ENCODE measurements around the gene CCNB2. TPM values are rescaled to one million over a fixed set of nuclear protein-coding genes. Genes with fewer than 3 reads are reported as not detected.

The CCNB2 gene
- total RNA-seq, 1 donor: 8.0 TPM

DNA sequence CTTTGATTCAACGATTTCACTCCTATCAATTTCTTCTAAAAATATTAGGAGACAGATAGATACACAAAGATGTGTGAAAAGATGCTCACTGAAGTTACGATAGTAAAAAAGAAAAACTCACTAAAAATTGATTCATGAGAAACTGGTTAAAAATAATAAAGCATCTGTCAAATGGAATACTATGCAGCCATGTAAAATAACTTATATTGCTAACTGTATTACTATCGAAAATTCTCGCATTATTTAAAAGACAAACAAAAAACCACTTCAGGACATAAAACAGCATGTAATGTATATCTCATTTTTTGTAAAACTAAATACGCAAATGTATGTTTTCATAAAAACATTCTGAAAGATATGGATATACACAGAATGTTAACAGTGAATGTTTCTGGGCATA, 68.2 kb downstream of the CCNB2 start:
- TF ChIP-seq, protein P1, sequence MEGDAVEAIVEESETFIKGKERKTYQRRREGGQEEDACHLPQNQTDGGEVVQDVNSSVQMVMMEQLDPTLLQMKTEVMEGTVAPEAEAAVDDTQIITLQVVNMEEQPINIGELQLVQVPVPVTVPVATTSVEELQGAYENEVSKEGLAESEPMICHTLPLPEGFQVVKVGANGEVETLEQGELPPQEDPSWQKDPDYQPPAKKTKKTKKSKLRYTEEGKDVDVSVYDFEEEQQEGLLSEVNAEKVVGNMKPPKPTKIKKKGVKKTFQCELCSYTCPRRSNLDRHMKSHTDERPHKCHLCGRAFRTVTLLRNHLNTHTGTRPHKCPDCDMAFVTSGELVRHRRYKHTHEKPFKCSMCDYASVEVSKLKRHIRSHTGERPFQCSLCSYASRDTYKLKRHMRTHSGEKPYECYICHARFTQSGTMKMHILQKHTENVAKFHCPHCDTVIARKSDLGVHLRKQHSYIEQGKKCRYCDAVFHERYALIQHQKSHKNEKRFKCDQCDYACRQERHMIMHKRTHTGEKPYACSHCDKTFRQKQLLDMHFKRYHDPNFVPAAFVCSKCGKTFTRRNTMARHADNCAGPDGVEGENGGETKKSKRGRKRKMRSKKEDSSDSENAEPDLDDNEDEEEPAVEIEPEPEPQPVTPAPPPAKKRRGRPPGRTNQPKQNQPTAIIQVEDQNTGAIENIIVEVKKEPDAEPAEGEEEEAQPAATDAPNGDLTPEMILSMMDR (IDR thresholded peaks at IDR 0.05; ENCODE audit: extremely low read depth, low read depth, low read length): no peak
- H3K4me3 ChIP-seq (ENCODE audit: insufficient read depth, low read length): no peak overlapping the region
- no peaks in the 10 kb centered on the region for H3K79me2 ChIP-seq (ENCODE audit: insufficient read depth, low read length)
- H2AFZ ChIP-seq (ENCODE audit: low read length): no peak overlapping the region
- peaks cover 55% of the 10 kb centered on the region for H3K36me3 ChIP-seq (ENCODE audit: insufficient read depth, low read length)
- H3K27me3 ChIP-seq (ENCODE audit: insufficient read depth, low read length): no peaks in the 10 kb centered on the region
- no peak overlapping the region for H3K4me2 ChIP-seq (ENCODE audit: insufficient read depth, low read length)
- no peaks in the 10 kb centered on the region for H3K9me3 ChIP-seq (ENCODE audit: low read depth, low read length)
- peaks cover 45% of the 10 kb centered on the region for H3K4me1 ChIP-seq (ENCODE audit: insufficient read depth, low read length)
- no peaks in the 10 kb centered on the region for H4K20me1 ChIP-seq (ENCODE audit: insufficient read depth, low read length)
- no peak for DNase-seq (ENCODE audit: insufficient read length, low spot score, missing footprints)
- H3K27ac ChIP-seq (ENCODE audit: low read depth, low read length): no peak overlapping the region

DNA sequence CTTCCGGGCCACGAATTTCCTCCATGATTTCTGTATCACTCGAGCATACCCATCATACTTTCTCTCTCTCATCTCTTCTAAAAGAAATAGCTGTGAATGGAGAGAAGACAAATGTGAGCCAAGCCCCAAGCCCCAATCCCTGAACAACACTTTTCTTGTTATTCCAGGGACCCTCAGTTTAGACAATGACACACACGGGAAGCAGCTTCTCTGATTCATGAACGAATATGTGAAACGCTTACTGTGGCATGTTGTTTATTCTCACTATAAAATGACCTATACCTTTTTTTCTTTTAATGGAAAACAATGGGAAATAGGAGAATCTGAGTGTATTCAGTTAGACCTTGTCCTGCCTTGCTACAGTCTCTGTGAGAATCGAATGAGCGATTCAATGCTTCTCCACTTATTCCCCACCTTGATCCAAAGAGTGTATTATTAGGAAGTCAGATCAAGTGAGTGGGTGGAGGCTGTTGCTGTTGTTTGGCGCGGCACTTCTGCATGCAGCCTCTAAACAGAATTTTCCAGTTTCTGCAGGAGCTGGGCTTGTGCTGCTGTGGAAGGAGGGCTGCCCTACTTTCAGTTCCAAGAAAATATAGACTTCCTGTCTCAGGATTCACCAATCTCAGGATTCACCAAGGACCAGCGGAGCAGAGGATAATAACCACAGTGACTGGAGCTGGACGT, 69.3 kb downstream of the CCNB2 start:
- TF ChIP-seq, protein P1 (IDR thresholded peaks at IDR 0.05; ENCODE audit: extremely low read depth, low read depth, low read length): no peak
- no peaks in the 10 kb centered on the region for H3K79me2 ChIP-seq (ENCODE audit: insufficient read depth, low read length)
- H3K36me3 ChIP-seq (ENCODE audit: insufficient read depth, low read length): peaks cover 66% of the 10 kb centered on the region
- no peak for DNase-seq (ENCODE audit: insufficient read length, low spot score, missing footprints)
- H3K4me2 ChIP-seq (ENCODE audit: insufficient read depth, low read length): no peak overlapping the region
- no peaks in the 10 kb centered on the region for H3K9me3 ChIP-seq (ENCODE audit: low read depth, low read length)
- peaks cover 34% of the 10 kb centered on the region for H3K4me1 ChIP-seq (ENCODE audit: insufficient read depth, low read length)
- H3K27ac ChIP-seq (ENCODE audit: low read depth, low read length): peak overlapping the region; percentile 62
- H3K4me3 ChIP-seq (ENCODE audit: insufficient read depth, low read length): no peak overlapping the region
- H2AFZ ChIP-seq (ENCODE audit: low read length): no peak overlapping the region
- no peaks in the 10 kb centered on the region for H3K27me3 ChIP-seq (ENCODE audit: insufficient read depth, low read length)
- H4K20me1 ChIP-seq (ENCODE audit: insufficient read depth, low read length): no peaks in the 10 kb centered on the region

Small RNA genes within 50 kb of the gene (small RNA-seq; reads per million reads assigned to genes)
- 8.6 reads per million, percentile 91 among the genes with 10 or more reads in this experiment for gene MIR2116

Other genes with a start within 250 kb of the CCNB2 start
- gene SLTM, start 171.5 kb upstream of the CCNB2 start, total RNA-seq: 71.3 and 77.8 TPM in 2 replicates
- gene RNF111, start 117.5 kb upstream of the CCNB2 start, total RNA-seq: 21.4 and 27.4 TPM in 2 replicates
- not detected in 2 replicates for gene LDHAL6B, start 101.7 kb downstream of the CCNB2 start, total RNA-seq

Measured in osteoblast (primary cell).